ENCODE measurements around the gene AMDHD1.
"Not testable (repeated sequence)": the region's sequence is repeated elsewhere in the genome, so short reads cannot be mapped to it uniquely, and the experiment has no call there.

Gene AMDHD1

DNA sequence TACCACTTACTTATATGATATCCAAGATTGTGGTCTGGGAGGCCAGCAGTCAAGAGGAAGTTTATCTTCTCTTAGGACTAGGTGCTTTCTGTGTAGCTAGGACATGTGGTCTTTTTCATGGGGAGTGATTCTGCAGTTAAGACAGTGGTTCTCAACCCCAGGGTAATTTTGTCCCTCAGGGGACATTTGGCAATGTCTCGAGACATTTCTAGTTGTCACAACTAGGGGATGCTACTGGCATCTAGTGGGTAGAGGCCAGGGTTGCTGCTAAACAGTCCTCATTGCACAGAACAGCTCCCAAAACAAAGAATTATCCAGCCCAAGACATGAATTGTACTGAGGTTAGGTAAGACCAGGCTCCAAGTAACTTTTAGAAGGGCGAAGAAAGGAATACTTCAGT, 20.0 kb downstream of the AMDHD1 start:
- DNase-seq (ENCODE audit: low read depth, low spot score), result no peak

DNA sequence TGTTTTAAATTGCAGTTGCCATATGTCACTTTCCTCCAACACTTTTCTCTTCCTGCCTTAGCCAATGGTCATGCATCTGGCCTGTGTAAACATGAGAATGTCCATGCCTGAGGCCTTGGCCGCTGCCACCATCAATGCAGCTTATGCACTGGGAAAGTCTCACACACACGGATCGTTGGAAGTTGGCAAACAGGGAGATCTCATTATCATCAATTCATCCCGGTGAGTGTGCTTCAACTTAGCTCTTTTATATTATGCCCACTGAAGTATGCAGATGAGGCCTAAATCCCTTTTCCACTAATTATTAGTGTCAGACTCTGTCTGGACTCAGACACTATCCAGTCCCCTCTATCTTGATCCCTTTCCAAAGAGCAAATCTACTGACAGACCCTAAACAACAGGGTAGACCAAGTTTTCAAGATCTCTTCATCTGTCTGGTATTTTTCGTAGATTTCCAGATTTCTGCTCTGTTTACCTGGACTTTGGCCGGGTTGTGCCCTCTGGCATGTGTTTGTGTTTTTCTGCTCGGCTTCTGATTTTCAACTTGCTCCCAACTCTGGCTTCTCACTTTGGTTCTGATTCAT, 23.2 kb downstream of the AMDHD1 start:
- DNase-seq (ENCODE audit: low read depth, low spot score), result no peak

DNA sequence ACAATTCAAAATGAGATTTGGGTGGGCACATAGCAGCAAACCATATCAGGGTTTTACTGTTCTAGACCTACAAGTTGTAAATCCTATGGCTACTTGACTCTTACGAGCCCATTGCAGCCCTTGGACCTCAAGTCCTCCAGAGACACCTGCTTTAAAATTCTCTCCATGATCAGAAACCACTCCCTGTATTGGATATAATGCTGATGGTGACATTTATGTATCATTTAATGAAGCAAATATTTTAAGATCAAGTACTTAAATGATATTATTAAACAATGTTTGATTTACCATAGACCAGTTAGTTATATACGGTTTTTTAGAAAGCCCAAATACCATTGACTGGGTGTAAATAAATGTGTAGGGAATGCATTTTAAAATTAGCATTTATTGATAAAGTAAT, 24.2 kb downstream of the AMDHD1 start:
- DNase-seq (ENCODE audit: low read depth, low spot score), result no peak

DNA sequence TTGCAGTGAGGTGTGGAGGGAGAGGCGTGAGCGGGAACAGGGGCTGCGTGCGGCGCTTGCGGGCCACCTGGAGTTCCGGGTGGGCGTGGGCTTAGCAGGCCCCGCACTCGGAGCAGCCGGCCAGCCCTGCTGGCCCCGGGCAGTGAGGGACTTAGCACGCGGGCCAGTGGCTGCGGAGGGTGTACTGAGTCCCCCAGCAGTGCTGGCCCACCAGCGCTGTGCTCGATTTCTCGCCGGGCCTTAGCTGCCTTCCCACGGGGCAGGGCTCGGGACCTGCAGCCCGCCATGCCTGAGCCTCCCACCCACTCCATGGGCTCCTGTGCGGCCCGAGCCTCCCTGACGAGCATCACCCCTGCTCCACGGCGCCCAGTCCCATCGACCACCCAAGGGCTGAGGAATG, 26.0 kb downstream of the AMDHD1 start:
- DNase-seq (ENCODE audit: low read depth, low spot score), result not testable (repeated sequence)

DNA sequence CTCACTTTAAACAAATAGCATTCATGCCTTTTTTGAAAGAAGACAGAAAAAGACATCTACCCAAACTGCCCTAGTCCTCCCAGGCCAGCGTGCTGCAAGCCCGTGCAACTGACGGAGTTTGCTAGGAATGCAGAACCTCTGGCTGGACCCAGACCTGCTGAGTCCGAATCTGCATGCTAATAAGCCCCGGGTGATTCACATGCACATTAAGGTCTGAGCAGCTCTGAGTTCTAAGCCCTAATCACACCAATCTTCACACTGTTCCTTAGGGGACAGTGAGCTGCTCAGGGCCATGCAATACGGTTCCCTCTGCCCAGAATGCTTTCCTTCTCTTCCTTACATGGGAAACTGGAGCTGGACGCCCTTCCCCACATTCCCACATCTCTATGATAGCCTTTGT, 27.8 kb downstream of the AMDHD1 start:
- DNase-seq (ENCODE audit: low read depth, low spot score), result no peak

DNA sequence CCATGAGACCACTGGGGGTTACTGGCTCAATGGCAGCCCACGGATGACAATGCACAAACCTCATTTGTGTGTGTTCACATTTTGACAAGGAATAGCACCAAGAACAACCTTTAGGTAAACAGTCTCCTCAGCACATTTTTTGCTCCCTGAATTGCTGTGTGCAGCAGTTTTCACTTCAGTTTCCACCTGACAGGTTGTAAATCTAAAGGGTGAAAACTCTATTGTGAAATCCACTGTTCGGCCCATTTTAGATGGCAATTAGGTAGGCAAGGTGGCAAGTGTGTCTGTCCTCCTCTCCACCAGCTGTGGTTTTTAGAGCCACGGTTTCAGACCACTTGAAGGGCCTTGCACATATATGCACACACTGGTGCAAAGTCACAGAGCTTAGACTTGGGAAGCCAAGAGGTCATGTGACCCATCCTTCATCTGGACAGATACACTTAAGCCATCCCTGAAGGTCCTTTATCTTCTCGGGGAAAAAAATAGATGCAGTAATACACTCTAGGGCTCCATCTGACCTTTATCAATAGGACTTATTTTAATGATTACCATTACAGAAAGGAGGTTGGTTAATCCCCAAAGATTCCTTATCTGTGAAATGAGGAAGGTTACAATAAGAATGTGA, 29.8 kb downstream of the AMDHD1 start:
- DNase-seq (ENCODE audit: low read depth, low spot score), result no peak

DNA sequence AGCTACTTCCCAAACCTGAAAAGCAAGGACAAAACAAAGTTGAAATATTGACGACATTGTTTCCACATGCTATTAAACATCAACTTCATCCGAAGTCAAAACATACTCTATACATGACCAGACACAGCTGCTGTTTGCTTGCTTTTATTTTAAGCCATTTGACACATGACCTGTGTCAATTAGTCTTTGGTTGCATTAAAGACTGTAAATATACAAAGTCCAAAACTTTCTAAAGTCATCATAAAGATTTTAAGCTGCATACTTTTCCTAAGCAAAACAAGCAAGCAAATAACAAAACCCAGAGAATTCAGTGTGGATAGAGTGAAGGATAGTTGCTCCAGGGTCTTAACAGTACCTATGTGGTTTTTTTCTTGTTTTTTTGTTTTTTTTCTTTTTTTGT, 31.2 kb downstream of the AMDHD1 start:
- DNase-seq (ENCODE audit: low read depth, low spot score), result no peak

DNA sequence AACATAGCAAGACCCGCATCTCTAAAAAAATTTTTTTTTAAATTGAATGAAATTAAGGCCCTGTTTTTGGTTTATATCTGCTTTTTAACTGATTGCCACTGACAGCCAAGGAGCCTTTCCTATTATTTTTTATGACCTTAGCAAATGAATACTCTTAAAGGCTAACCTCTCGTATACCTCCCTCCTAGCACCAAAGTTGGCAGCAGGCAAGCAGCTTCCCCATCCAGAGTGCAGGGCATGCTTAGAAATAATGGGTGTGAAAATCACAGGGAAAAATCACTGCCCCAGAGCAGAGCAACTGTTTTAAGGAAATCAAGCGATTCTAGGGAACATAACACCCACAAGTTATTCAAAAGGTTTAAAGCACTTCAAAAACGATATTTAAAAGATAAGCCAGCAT, 32.4 kb downstream of the AMDHD1 start:
- no peak for DNase-seq (ENCODE audit: low read depth, low spot score)

DNA sequence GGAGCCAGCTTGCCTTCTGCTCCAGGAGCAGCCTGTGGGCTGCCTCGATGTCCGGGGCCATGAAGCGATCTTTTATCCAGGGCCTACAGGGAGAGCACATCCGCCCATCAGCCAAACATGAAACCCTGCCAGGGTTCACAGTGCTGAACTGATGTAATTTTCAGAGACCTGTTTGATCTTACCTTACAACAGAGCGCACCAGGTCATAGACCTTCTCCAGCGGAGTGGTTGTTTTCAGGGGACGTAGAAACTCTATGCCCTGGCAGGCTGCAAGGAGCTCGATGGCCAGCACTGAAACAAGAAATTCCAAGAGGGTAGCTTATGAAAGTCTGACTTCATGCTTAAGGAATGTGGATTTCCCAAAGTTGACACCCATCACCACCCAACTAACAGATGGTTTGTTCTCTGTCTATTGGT, 33.3 kb downstream of the AMDHD1 start:
- no peak for DNase-seq (ENCODE audit: low read depth, low spot score)

DNA sequence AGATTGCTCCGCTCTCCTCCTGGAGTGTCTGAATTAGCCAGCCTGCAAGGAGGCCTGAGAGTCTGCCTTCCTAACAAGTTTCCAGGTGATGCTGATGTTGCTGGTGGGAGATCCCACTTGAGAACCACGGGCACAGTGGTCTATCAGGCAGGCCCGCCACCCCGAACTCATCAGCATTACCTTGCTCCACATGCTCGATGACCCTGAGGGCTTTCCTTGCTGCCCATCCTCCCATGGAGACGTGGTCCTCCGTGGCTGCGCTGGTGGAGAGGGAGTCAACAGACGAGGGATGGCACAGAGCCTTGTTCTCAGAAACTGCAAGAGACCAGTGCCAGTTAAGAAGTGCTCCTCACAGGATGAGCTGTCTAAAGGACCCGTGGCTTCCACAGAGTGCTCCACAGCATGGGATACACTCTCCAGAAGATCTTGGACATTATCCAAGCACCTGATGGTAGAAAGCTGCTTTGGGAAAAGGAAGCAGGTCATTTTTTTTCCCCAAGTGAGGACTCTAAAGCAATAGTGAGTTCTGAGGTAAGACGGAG, 34.7 kb downstream of the AMDHD1 start:
- DNase-seq (ENCODE audit: low read depth, low spot score), result no peak

DNA sequence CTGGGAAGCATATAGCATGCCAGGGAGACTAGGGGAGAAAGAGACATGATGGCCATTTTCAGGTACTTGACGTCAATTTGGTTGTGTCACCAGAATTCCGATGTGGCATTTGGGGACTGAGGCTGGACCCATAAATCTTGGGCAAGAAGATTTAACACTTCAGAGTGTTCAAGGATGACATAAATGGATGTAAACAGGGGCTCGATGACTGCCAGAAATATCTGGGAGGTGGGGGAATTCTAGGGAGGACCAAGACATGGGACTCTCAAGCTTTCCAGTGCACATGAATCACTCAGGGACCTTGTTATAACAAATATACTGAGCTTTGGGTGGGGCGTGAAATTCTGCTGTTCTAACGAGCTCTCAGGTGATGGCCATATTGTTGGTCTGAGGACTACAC, 35.2 kb downstream of the AMDHD1 start:
- no peak for DNase-seq (ENCODE audit: low read depth, low spot score)

DNA sequence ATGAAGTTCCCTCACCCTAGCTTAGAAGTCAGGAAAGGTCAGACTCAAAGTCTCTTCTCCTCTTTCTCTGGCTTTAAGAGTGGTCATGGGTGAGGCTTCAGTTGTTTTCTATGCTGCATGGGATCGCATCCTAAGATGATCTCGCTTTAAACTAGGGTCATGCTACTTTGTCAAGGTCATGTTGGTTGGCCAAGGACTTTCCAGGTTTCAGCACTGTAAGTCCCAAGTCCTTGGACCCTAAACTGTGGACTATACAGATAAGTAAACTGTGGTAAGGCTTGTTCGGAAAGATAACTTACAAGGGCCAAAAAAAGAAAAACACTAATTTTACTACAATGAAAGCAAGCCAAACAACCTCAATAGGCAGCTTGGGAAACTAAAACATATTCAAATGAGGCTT, 35.6 kb downstream of the AMDHD1 start:
- no peak for DNase-seq (ENCODE audit: low read depth, low spot score)

DNA sequence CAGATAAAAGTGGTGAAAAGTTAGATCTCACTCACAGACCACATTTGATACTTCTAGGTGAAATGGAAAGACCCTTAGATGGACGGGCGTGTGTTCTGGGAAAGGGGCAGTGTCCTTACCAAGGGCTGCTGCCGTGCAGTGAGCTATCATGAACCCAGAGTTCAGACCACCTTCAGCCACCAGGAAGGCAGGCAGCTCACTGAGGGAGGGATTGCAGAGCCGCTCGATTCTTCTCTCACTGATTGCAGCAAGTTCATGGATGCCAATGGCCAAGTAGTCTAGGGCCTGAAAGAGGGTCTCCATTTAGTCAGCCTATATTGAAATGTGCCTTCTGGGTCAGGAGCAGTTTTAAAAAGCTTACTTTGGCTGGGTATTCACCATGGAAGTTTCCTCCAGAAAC, 37.3 kb downstream of the AMDHD1 start:
- no peak for DNase-seq (ENCODE audit: low read depth, low spot score)

DNA sequence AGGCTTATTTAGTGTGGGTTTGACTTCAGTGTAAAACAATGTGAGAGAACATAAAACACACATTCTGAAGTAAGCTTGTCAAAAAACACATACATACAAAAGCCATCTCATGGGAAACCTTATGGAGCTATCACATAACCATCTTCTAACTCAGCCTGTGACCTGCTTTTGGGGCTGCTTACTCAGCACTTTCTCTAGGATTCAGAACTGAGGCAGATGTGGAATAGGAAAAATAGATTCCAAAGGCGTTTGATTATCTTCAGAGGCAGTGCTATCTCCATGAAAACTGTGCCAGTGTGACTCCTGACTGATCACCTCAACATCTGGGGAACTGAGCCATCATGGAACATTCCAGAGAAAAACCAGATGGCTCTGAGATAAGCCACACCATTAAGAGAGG, 39.5 kb downstream of the AMDHD1 start:
- no peak for DNase-seq (ENCODE audit: low read depth, low spot score)

DNA sequence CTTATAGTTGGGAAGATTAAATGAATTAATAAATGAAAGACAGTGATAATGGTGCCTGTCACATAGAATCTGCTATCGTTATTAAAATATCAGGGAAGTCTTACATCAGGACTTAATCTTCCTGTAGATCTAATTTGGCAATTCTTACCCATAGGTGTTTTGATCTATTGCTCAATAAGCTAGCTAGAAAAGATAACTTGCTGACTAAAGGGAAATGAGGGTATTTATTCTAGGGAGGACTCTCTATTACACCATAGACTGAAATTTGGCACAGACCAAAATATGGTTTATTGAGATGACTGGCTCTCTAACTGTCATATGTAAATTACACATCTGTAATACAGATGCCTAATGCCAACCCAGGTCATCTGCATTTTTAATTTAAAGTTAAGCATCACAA, 41.6 kb downstream of the AMDHD1 start:
- DNase-seq (ENCODE audit: low read depth, low spot score), result no peak

DNA sequence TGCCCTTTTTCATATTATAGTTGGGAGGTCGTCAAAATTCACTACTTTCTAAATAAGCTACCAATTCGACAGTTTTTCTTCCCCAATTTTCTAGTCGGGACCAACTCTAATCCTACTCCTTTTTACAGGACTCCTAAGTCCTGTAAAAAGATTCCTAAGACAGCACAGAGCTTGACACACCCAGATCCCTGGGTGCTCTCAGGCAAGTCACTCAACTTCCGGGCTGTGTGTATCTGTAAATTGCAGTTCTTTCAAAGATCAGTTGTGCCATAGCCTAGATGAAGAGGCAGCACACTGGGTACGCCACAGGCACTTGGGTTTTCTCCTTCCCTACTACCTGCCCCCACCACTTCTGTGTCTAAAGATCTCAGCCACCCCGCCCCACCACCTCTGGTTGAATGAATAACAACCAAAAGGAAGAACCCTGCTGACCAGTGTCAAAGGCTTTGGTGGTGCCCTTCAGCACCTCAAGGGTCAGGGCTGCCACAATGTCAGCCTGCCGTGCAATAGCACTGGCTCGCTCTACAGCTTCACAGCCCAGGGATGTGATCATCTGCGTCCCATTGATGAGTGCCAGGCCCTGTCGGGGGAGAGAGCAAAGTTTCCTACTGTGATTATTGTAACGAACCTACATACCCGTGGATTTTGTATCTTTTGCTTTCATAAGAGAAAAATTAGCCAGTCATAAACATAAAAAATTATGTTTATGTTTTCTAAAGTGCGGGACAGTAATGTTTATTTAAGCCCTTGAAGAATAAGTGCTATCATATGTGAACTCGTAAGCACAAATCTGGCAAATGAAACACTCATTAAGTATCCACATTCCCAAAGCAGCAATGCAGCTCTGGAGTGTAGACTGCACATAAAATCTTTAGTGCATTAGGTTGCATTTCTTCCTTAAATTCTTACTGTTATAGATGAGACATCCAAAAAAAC, 43.8 kb downstream of the AMDHD1 start:
- DNase-seq (ENCODE audit: low read depth, low spot score), result no peak

DNA sequence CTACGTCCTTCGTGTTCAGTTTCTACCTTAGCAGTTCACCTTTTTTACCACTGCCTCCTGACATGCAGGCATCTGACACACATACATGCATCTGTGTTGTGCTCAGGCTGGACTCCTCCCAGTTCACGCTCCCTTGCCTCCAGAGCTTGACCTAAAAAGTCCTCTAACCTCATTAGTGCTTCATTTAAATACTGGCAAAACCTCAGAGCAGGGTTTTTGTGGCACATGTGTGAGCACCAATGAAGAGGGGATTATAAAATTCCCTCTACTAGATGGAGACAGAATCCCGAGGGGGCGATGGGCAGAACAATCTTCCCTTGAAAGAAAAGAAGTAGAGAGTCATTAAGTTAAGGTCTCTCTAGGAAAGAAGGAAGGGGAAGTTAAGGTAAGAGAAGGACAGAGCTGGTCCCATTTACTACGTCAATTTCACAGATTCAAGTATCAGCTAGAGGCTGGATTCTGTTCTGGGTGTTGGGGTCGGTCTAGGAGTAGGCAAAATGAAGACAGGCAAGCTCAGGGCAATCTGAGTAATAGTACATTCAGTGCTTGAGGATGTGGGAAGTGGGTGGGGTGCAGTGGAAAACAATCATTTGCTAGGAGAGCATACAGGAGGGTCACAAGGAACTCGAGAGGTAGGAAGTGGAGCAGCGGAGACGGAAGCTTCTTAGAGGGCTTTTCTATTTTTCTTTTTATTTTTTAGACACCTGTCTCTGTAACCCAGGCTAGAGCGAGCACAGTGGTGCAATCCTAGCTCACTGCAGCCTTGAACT, 45.6 kb downstream of the AMDHD1 start:
- DNase-seq (ENCODE audit: low read depth, low spot score), result no peak

DNA sequence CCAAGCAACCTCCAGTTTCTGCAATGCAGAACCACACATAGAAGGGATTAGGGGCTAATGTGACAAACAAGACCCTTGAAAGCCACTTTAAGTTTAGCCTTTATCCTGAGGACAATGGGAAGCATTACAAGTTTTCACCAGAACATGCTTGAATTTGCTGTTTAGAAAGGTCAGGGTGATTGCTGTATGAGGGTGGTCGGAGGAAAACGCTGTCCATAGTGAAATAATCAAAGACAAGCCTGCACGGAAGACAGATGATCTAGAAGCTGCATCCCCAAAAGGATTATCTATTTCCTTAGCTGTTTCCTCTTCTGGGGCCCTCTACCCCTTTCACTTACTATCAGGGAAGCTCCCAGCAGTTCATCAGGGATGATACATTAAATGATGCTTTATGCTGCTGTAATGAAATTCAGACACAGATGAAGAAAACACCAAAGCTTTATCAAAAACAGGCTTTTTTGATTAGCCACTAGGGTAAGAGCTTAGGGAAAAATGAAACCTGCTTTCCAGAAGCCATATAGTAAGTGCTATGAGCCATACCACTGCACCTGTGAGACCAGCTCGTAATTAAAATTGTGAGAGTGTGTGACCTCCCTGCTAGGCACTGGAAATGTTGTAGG, 46.5 kb downstream of the AMDHD1 start:
- DNase-seq (ENCODE audit: low read depth, low spot score), result no peak

DNA sequence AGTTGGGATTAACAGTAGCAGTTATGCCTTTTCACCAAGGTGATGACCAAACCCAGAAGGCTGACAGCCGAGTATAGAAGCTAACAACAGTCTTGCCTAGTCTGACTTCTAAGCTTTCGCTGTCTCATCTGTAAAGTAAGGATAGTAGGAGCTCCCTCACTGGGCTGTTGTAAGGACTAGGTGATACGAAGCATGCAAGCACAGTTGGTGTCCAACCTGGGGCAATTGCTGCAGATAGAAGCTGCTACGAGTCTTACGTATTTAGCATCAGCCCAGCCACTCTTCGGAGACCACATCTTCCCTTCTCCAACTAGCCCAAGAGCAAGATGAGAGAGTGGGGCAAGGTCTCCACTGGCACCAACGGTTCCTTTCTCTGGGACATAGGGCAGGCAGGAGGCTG, 47.0 kb downstream of the AMDHD1 start:
- DNase-seq (ENCODE audit: low read depth, low spot score), result no peak

DNA sequence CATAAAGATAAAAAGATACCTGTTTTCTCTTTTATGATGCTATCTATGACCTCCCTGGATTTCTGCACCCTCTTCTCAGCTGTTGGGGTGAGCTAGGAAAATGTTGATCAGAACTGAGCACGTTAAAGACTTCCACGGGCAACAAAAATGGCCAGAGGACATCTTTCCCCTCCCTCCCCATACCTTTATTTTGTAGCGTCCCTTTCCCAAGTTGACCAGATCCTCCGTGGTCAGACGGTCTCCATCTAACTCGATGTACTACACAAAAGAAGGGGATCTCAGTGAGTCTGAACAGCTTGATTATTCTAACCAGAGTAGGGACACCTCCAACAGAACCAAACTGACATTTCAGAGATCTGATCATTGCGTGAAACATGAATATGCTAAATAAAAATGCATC, 50.8 kb downstream of the AMDHD1 start:
- DNase-seq (ENCODE audit: low read depth, low spot score), result no peak

DNA sequence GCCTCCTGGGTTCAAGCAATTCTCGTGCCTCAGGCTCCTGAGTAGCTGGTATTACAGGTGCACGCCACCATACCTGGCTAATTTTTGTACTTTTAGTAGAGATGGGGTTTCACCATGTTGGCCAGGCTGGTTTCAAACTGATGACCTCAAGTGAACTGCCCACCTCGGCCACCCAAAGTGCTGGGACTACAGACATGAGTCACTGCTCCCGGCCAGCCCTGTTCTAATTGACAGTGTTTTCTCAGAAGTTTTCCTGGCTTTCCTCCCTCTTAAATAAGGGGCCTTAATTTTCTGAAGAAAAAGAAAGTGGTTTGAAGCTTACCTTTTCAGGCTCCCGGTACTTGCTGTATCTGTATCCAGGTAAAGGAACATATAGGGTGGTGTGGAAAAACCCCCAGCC, 51.3 kb downstream of the AMDHD1 start:
- DNase-seq (ENCODE audit: low read depth, low spot score), result no peak
